Limb (tissue), 2 donors: ENCODE data around the gene CACNB2.
"Not testable (repeated sequence)": the region's sequence is repeated elsewhere in the genome, so short reads cannot be mapped to it uniquely, and the experiment has no call there.

ENCODE experiments used
- DNase-seq, 2 donors: peaks; one replicate each; pipeline ENCODE4 v3.0.0-alpha.2; 2016; ENCODE audit errors: extremely low spot score in 2 of 2

CACNB2 gene

GRCh38 chr10:18438361-18439126 is 298.3 kb downstream of the CACNB2 start:
- DNase-seq = no peak

- DNase-seq = no peak
Observed at GRCh38 chr10:18439601-18440000, 299.4 kb downstream of the CACNB2 start.

- not testable (repeated sequence) for DNase-seq
Observed at GRCh38 chr10:18445635-18446034, 305.4 kb downstream of the CACNB2 start.

GRCh38 chr10:18446205-18446604 is 306.0 kb downstream of the CACNB2 start:
- no peak for DNase-seq

GRCh38 chr10:18449611-18450026 is 309.4 kb downstream of the CACNB2 start:
- DNase-seq = no peak

- no peak for DNase-seq
Observed at GRCh38 chr10:18450298-18450697, 310.1 kb downstream of the CACNB2 start.

GRCh38 chr10:18455086-18455884 is 315.1 kb downstream of the CACNB2 start:
- no peak for DNase-seq

GRCh38 chr10:18456984-18457383 is 316.8 kb downstream of the CACNB2 start:
- DNase-seq = no peak

- DNase-seq = no peak
Observed at GRCh38 chr10:18460032-18460431, 319.8 kb downstream of the CACNB2 start.

- no peak for DNase-seq
Observed at GRCh38 chr10:18463673-18464211, 323.5 kb downstream of the CACNB2 start.

- no peak for DNase-seq
Observed at GRCh38 chr10:18469125-18469524, 328.9 kb downstream of the CACNB2 start.

- no peak for DNase-seq
Observed at GRCh38 chr10:18472977-18473376, 332.8 kb downstream of the CACNB2 start.

GRCh38 chr10:18473424-18474117 is 333.3 kb downstream of the CACNB2 start:
- no peak for DNase-seq

GRCh38 chr10:18474118-18474455 is 333.9 kb downstream of the CACNB2 start:
- DNase-seq = no peak

GRCh38 chr10:18476076-18476647 is 335.9 kb downstream of the CACNB2 start:
- DNase-seq = no peak

GRCh38 chr10:18478354-18478753 is 338.1 kb downstream of the CACNB2 start:
- DNase-seq = no peak

GRCh38 chr10:18479502-18479901 is 339.3 kb downstream of the CACNB2 start:
- DNase-seq = no peak

- DNase-seq = no peak
Observed at GRCh38 chr10:18483516-18484186, 343.4 kb downstream of the CACNB2 start.

- DNase-seq = no peak
Observed at GRCh38 chr10:18486438-18486837, 346.2 kb downstream of the CACNB2 start.

- DNase-seq = no peak
Observed at GRCh38 chr10:18490755-18491154, 350.5 kb downstream of the CACNB2 start.

- DNase-seq = no peak
Observed at GRCh38 chr10:18497806-18498369, 357.7 kb downstream of the CACNB2 start.
